Activated CD4-positive, CD25-positive, alpha-beta regulatory T cell treated with anti-CD3 and anti-CD28 coated beads, Interleukin-2, amount 50 U/mL, for 72 hours (primary cell): ENCODE data around the gene NUFIP2.
"Not testable (repeated sequence)": the region's sequence is repeated elsewhere in the genome, so short reads cannot be mapped to it uniquely, and the experiment has no call there.

ENCODE experiments used
- DNase-seq: peaks from one replicate; pipeline ENCODE4 v3.0.0; 2021

NUFIP2 gene

DNA sequence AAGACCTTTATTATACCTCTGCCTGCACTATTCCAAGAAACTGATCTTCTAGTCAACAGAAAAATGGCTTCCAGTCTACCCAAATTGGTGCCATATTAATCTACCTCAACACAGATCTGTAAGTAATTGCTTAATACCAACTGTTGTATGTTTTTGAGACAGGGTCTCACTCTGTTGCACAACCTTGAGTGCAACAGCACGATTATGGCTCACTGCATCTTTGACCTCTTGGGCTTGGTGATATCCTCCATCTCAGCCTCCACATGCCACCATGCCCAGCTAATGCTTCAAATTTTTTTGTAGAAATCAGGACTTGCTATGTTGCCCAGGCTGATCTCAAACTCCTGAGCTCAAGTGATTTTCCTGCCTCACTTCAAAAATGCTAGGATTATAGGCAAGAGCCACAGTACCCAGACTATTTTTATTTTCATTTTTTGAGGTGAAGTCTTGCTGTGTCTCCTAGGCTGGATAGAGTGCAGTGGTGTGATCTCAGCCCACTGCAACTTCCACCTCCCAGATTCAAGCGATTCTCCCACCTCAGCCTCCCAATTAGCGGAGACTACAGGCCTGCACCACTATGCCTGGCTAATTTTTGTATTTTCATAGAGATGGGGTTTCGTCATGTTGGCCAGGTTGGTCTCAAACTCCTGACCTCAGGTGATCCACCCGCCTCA lies 14.4 kb downstream of the NUFIP2 start:
- no peak for DNase-seq

DNA sequence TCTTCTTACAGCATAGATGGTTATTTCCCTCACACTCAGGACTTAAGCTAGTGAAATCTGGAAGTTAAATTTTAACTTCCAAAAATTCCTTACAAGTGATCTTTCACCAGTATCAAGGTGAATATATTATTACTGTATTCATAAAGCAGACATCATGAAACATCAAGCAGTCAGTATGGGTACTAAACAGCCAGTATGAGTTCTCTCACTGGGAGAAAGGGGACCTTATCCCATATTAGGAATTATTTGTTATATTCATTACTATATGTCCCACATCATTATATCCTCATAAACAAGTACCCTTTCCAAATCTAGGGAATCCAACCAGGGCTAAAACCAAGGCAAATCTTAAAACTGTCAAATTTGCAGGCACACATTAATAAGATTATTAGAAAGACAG lies 15.3 kb downstream of the NUFIP2 start:
- no peak for DNase-seq

DNA sequence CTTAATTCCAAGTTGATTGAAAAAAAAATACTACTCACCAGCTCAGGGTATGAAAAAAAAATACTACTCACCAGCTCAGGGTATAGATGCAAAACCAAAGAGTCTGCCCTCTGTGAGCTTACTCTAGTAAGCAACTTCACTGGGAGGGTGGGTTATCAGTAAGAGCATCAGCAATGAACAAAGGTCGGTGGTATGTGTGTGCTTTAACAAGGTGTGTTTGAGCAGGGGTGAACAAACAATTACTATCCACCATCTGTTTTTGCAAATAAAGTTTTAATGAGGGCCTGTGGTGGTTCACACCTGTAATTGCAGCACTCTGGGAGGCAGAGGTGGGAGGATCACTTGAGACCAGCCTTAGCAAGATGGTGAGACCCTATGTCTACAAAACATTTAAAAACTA lies 20.0 kb downstream of the NUFIP2 start:
- DNase-seq: no peak

DNA sequence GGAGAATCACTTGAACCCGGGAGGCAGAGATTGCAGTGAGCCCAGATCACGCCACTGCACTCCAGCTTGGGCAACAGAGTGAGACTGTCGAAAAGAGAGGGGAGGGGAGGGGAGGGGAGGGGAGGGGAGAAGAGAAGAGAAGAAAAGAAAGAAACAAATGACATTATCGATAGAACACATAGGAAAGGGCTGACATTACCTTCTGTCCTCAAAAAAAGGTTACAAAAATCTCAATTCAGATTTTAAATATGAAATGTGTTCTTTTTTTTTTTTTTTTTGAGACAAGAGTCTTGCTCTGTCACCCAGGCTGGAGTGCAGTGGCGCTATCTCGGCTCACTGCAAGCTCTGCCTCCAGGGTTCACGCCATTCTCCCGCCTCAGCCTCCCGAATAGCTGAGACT lies 22.0 kb downstream of the NUFIP2 start:
- DNase-seq: not testable (repeated sequence)

DNA sequence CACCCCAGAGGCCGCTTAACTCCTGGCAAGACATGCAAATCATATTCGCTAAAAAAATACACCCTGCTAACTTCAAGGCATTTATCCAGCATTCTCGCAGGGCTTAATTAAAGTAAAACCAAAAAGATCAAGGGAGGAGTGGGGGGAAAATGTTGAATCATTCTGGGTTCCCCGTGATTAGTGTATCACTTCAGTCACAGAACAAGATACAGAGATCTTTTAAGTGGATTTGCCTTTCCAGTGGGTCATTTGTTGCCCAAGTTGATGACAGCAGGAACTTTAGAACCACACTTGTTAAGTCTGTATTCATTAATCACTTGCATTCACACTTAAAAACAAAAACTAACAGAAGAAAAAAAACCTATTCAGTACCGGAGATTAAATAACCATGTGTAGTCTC lies 30.0 kb downstream of the NUFIP2 start:
- DNase-seq: no peak

DNA sequence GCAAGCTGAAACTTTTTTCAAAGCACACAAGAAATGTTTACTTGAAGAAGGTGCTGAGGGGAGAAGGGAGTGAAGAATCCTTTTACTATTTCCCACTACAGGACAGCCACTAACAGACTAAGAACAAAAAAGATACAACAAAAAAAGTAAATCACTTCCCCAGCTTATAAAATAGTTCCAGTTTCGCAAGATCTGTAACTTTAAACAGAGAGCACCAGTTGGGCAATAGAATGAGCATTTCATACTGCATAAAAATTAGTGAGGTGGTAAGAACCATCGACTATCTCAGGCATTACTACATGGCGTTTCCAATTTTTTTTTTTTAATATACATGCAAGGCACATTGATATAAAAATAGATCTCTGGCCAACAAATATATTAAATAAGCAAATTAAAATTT lies 36.2 kb downstream of the NUFIP2 start:
- DNase-seq: no peak

DNA sequence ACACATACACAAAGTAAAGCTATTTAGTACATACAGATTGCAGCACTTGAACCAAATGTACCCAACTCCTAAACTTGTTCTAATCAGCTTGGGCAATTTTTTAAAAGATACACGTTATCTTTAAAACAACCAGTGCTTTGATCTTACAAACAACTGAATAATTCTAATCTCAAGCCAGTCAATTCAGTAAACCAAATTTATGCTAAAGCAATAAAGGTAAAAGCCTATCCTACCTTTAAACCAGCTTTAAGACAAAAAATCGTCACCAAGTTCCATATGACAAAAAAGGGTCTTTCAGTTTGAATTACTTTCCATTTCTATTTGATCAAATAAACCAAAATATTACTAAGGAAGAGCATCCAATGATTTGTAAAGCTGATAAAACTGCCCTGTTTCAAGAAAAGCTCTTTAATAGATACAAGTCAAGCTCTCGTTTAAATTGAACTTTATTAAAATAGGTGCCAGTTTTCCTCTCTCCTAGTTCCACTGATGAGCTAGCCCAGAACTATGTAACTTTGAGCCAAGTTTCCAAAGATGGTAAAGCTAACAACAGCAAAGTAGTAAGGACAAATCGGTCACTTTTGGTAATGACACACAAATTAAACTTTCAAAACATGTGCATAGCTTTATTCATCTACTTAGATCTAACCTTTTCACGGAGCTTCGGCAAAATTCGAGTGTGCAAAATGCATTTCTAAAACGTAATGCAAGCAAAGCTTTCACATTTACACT lies 37.0 kb downstream of the NUFIP2 start:
- no peak for DNase-seq

DNA sequence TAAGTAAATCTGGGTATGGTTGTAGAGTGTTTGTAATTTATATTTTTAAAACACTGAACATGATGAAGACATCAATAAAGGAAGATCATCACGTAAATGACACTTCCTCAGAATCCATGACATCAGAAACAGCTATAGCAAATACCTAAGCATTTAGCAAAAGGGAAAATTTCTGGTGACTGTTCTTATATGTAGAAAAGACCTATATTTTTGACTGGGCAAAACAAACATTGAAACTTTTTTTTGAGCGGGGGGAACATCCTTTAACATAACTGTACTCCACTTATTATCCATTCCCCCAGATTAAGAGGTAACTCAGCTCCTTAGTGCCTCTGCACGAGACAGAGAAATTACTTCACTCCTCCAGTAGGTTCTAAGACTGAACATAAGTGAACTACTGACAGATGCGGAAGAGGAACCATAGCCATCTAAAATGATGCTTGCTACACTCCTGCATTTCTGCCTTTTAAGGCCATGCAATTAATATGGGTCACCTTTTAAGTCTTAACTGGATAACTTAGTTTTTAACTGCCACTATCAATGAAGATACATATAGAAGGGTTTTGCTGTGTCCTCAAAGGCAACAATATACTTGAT lies 37.9 kb downstream of the NUFIP2 start:
- DNase-seq: no peak

DNA sequence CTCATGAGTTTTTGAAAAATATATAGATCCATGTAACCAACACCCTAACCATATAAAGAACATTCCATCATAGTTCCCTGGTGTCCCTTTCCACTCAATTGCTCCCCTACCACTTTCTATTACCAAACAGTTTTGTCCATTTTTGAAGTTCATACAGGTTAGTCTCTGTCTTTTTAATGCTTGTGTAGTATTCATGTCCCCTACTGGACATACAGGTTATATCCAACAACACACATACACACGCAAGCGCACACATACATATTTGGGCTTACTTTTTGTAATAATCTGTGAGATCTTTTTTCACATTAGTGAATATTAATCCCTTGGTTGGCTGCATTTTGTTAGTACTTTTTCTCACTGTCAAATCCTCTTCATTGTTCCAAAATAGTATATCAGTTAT lies 40.9 kb downstream of the NUFIP2 start:
- no peak for DNase-seq

DNA sequence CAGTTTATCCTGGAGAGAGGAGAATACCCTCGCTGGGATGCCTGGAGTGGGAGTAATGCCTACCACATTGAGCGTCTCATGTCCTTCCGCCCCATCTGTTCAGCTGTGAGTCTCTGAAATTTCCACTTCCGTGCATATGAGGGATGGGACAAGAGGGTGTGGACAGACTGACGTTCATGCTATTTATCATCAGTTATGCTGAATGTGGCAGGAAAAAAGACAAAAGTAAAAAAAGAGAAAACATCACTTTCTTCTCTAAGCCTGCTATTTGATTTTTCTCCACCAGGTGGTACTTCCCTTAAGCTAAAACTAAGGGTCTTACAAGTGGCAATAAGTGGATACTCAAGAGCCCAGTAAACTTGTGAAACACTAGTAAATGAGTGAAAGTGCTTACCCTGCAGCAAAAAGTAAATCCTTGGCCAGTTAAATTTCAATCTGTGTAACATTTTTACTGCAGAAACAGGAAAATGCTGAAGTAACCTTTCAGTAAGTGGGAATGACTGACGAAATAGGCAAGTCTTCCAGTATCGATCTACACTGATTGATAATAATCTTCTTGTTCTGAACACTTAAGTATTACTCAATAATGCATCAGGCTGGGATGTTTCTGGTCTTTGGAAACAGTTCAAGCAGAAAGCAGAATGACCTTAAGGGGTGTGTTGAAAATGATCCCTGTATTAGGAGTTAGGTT lies 41.7 kb downstream of the NUFIP2 start:
- no peak for DNase-seq

DNA sequence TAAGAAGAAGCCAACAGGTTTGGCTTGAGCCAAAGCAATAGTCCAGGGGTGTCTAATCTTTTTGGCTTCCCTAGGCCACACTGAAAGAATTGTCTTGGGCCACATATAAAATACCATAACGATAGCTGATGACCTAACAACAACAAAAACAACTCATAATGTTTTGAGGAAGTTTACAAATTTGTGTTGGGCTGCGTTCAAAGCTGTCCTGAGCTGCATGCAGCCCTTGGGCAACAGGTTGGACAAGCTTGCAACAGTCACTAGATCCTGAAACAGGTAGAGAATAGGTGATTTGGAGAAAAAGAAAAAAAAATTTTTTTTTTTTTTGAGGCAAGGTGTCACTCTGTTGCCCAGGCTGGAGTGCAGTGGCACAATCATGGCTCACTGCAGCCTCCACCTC lies 42.8 kb downstream of the NUFIP2 start:
- DNase-seq: no peak

DNA sequence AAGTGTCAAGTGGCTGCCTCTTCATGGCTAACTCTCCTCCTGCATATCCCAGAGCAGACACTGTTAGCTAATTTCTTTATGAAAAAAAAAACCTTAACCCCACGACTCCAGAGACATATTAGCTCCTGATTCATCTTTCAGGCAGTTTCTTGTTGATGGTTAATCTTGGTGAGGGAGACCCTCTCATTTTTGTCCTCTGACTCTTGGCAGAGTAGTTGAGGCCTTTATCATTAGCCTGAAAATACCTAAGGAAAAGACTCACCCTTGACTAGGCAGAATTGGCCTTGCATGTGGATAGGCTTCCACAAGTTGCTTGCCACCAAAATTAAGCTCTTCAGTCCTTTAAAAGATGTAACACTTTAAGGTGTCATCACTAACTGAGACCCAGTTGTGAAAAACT lies 43.3 kb downstream of the NUFIP2 start:
- DNase-seq: no peak

DNA sequence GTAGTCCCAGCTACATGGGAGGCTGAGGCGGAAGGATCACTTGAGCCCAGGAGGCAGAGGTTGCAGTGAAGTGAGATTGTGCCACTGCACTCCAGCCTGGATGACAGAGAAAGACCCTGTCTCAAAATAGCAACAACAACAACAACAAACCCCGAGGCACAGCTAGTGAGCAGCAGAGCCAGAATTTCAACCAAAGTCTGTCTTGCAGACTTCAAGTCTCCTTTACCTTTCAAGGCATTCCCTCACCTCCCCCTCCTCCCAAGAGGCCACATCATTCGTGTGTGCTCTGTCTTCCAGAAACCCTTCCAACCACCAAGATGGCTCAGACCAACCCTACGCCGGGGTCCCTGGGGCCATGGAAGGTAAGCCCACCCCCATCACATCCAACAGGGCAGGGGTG lies 45.1 kb downstream of the NUFIP2 start:
- DNase-seq: no peak

DNA sequence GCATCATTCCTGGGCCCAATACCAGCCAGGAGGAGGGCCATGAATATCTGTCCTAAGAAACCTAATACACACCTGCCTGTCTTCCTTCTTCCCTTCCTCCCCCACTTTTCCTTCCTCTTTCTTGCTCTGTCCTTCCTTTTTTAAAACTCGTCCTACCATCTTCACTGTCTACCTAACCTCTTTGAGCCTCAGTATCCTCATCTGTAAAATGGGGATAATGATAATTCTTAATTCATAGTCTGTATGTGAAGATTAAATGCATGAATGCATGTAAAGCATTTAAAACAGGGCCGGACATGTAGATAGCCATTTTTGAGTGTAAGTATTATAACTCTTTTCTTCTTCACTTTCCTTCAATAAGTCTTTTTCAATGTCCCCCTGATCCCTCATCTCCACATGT lies 46.7 kb downstream of the NUFIP2 start:
- no peak for DNase-seq

DNA sequence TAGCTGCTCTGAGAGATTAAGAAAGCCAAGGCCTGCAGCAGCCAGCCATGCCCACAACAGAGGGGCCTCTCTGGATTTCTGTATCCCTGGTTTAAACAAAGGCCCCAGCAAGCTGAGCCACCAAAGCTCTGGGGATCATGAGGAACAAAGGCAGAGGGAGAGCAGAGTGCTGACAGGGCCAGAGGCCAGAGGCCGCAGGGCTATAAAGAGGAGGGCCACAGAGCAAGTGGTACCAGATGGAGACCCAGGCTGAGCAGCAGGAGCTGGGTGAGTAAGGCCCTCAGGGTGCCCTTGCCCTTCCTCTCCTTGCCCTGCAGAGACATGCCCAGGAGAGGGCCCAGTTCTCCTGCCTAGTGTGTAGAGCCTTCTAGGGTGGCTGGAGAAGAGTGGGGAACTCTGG lies 47.3 kb downstream of the NUFIP2 start, which contains the start of gene CRYBA1:
CRYBA1 (plus strand) TSS at position 232 of the 400 bp plus-strand sequence; CDS start at position 237, 5 bp downstream.
- no peak for DNase-seq

DNA sequence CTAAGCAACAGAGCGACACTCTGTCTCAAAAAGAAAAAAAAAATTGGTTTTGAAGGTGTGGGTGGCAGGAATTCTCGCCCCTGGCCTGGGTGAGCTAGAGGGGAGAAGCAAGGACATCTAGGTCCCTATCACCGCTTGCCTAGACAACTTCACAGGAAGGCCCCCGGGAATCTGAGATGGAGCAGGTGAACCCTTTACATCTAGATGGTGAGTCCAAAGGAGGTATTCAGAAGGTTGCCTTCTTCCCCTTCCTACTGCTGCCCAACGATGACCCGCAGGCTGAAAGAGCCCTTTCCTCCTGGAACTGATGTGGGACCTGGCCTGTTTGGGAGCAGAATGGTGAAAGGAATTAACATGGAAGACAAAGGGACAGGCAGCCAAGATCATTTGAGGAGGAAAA lies 48.5 kb downstream of the NUFIP2 start:
- no peak for DNase-seq

DNA sequence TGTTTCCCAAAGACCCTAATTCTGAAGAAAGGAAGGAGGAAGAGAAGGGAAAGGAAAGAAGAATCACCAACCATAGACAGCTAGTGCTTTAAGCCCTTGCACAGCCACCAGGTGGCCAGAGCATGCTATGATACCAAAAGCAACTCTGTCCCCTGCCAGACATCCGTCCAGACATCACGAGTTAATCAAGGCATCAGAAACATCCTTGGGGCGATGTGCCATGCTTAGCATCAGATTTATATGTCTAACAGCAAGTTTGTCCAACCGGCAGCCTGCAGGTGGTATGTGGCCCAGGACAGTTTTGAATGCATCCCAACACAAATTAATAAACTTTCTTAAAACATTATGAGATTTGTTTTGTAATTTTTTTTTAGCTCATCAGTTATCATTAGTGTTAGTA lies 50.2 kb downstream of the NUFIP2 start:
- DNase-seq: no peak

DNA sequence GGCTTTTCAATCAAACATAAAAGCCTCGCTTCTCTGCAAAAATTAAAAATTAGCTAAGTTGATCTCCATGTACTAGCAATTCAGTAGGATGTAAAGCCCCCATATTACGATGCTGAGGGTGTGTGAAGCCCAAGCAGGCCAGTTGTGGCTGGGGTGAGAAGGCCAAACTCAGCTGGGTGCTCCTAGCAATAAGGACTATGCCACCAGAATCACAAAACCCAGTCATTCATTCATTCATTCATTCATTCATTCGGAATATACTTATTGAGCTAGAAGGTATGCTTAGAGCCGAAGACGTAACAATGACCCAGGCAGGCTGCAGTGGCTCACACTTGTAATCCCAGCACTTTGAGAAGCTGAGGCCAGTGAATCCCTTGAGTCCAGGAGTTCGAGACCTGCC lies 51.2 kb downstream of the NUFIP2 start:
- DNase-seq: no peak

DNA sequence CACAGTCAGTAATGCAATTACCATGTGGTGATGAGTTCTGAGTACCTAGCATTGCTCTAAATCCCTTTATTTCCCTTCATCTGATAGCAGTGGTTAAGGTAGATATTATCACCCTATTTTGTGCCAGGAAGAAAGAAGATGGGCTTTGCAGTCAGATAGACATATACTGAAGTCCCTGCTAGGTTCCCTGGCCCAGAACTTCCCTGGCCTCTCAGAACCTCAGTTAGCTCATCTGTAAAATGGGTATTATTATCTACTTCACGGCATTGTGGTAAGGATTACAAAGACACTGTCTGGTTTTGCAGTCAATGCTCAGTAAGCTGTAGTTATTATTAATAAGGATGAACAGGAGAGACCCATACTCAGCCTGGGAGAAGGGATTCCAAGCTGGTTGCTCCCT lies 51.9 kb downstream of the NUFIP2 start:
- DNase-seq: no peak

DNA sequence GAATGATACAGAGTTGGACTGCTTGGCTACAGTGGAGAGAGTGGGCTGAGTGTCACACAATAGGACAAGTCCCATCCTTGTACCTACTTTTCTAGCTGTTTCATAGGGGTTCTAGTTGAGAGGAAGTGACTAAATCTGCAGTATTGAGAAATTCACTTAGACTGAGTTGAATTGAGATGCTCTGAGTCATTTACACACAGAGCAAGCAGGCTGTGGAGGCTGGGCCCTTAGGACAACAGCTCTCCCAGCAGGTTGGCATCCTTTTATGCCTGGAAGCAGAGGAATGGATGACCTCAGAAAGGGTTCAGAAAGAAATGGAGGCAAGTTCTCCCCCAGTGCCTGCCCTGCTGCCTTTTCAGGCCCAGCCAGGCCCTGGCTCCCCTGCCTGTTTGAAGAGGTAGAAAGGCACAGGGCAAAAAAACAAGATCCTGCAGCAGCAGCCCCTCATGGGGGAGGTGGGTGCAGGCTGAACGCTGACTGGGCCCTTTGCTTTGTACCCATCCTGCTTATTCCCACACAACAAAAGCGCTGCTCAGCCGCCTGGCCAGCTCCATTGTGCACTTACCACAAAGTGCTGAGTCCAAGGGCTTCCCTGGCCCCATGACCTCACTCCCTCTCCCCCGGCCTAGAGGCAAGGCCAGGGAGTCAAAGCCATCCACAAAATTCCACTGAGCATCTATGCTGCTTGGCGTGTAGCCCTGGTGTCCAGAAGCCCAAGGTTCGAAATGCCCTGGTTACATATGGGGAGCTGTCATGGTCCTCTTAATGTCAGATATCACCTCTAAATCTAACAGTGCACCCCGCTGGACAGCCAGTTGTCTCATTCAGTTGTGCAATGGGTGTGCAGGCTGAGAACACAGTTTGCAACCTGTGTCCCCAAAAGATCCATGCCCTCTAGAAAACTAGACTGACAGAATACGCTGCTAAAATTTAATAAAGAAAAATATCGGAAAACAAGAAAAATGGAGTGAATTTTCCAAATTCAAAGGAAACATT lies 52.7 kb downstream of the NUFIP2 start:
- DNase-seq: no peak

DNA sequence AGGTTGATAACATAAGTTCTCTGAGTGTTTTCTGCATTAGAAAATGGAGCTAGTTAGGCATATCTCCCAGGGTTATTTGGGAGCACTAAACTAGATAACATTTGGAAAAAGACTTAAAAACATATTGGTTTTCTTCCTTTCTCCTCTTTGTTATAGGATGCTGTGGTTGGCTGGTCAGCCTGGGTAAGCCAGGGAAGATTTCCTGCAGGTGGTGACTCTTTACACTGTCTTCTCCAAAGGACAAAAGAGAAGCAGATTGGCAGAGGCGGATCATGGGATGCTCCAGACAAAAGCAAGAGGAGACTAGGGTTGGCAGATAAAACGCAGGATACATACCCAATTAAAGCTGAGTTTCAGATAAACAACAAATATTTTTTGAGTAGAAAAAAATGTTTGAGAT lies 53.5 kb downstream of the NUFIP2 start:
- DNase-seq: no peak

DNA sequence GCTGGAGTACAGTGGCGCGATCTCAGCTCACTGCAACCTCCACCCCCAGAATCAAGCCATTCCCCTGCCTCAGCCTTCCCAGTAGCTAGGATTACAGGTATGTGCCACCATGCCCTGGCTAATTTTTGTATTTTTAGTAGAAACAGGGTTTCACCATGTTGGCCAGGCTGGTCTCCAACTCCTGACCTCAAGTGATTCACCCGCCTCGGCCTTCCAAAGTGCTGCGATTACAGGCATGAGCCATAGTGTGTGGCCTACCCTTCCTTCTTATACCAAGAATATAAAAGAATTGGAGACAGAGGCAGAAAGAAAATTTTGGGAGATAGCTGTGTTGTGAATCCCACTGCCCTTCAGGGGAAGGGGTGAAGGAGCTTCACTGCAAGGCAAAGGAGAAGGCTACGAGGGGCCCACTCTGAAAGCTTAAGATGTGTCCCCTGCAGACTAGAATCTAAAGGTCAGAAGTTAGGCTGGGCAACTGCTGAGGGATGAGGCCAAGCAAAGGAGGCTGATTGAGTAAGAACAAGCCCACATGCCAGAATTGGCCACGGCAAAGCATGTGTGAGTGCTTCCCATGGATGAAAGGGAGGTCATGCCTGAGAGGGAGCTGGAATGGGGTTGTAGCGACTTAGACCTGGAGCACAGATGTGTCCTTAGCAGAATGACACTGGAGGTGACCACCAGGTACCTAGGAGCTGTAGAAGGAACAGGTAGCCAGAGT lies 55.7 kb downstream of the NUFIP2 start:
- DNase-seq: no peak
